NCI-H2196 treated with DMSO at 0.1 percent for 48 hours (cell line): Measurements from ENCODE around the gene SLC35F4.
A peak's percentile ranks its signal among the peaks of the same experiment; 100 is the strongest.
"Not testable (repeated sequence)": the region's sequence is repeated elsewhere in the genome, so short reads cannot be mapped to it uniquely, and the experiment has no call there.

Source experiments
- DNase-seq: peaks from one replicate; lab custom pipeline; 2025; ENCODE audit not compliant: unreplicated experiment; lab: John Stamatoyannopoulos, UW

Gene SLC35F4

DNA sequence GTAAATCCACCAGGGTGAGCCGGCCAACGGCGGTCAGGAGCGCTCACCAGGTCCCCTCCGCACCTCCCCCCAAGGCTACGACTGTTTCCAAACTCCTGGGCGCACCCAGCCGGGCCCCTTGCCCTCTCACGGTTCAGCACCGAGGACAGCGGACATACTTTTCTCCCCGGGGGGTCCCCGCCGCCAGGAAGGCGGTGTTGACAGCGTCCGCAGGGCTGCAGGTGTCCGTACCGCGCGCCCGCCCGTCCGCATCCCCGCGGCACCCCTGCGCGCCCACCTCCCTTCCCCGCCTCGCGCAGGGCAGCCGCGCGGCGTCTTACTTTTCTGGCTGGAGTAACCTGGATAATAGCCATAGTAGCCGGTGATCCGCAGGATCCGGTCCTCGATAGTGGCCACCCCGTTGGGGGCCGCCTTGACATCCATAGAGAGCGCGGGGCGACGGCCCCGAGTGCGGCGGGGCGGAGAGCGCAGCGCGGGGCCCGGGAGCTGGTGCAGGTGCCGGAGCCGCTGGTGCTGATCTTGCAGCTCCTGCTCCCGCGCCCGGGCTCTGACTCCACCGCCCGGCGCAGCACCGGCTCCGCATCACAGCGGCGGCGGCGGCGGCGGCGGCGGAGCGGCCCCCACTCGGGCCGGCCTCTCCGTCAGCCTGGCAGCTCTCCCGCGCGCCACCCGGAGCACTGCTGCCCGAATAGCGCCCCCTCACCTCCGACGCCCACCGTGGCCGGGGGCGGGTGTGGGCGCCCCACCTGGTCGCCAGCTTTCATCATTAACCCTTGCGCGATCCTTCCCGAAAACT, at the start of gene SLC35F4:
Gene SLC35F4 (minus strand): TSS at position 690 of the 796 bp plus-strand sequence.
- DNase-seq = no peak

GRCh38 chr14:57909626-57910025, 43.7 kb upstream of the SLC35F4 start:
- no peak for DNase-seq

GRCh38 chr14:57903954-57904353, 38.1 kb upstream of the SLC35F4 start:
- DNase-seq = no peak

DNA sequence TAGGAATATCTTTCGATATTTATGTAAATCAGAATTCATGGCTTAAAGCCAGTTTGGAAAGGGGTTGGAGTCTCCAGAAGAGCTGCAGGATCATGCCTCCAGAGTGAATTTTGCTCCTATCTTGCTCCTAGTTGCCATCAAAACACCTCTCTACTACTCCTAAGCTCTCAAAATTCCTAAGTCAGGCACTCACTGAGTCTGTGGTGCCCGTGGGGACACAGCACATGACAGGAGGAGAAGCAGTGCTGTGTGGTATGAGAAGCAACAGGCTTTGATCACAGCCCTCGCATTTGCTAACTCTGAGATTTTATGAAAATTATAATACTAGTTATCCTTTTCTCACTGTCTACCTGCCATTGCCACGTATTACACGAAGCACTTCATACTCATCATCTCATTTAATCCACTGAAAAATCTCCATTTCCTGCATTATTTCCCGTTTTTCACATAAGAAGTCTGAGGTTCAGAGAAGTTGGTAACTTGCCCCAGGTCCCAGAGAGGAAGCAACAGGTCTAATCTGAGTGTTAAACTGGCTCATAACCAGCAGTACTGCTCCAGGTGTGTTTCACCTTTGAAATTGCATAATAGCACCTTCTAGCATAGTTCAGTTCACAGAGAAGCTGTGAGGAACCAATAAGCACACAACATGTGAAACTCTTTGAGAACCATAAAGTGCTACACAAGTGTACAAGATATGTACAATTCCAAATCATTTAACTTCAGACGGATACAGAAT, 33.1 kb upstream of the SLC35F4 start:
- DNase-seq = no peak

- DNase-seq = no peak
These were observed 31.4 kb upstream of the SLC35F4 start for GRCh38 chr14:57897144-57897748.

- DNase-seq = peak; percentile 64
These were observed 23.4 kb upstream of the SLC35F4 start for GRCh38 chr14:57889245-57889644.

GRCh38 chr14:57884175-57884574, 18.3 kb upstream of the SLC35F4 start:
- DNase-seq = no peak

DNA sequence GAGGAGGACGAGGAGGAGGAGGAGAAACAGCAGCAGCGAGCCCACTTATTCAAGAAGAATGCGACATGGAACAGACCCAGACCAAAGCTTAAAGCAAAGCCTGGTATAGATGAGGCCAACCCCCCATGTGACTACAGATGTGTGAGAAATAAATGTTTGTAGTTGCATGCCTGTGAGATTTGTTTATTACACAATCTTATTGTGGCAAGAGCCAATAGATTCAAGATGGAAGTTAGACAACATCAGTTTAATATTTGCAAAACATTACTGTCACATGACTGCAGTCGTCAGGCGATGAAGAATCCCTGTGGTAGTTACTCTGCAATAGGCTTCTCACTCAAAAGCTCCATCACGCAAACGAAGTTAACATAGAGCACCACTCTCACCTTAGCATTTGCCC, 17.2 kb upstream of the SLC35F4 start:
- no peak for DNase-seq

DNA sequence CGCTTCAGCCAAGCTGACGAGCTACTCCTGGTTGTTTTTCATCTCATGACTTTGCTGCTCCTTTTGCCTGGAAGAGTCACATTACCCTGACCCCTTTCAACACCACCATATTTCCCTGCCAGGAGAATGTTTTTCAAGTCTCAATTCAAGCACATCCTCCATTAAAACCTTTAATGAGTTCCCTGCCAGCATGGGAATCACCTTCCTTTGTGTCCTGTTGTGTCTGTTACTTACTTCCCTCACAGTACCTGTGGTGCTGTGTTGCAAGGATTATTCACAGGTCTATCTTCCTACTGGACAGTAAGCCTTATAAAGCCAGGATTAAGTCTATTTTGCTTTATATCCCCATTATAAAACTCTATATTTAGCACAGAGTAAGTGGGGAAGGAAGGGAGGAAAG, 13.6 kb upstream of the SLC35F4 start:
- DNase-seq = no peak

- DNase-seq = no peak
These were observed 10.1 kb upstream of the SLC35F4 start for GRCh38 chr14:57875985-57876384.

DNA sequence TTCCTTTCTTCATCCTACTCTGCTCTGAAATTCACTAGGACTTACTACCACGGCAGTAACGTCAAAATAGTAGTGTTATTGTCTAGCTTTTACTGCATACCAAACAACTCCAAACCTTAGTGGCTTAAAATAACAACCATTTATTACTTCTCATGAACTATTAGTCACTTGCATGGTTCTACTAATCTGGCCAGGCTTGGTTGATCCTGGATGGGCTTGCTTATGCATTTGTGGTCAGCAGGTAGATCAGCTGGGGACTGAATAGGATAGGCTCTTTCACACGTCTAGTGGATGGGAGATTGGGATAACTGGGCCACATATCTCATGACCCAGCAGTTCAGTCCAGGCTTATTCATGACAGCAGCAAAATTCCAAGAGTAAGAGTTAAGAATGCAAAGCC, 9.4 kb upstream of the SLC35F4 start:
- no peak for DNase-seq

- DNase-seq = no peak
These were observed 5.7 kb upstream of the SLC35F4 start for GRCh38 chr14:57871459-57872080.

DNA sequence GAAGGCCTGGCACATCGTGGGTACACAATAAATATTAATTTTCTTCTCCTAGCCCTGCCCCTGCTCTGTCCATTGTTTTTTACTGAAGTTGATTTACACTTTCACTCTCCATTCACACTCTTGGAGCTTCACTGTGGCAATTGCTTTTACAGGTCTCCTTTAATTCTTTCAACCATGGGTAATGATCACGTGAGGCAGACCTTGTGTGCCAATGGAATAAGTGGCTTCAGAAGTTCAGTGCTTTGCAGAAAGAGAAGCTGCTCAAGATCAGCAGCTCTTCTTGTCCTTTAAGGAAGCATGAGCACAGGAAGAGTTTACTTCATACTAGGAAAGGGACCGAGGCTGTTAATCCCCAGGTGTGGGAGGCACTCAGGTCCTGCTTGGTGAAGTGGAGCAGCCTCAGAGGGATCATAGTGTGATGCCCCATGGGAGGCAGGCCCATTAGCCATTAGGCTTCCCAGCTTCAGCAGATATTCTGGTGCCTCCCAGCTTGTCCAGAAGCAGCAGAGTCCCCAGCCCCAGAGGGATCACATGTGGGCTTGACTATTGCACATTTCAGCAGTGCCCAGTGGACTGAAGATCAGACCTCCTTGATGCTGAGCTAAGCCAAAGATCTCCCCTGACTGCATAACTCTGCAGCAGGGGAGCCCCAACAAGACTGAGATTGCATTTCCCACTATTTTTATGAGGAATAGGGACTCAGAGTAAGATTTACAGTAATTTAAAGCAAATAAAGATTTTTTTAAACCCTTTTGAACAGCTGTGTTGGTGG, 5.0 kb upstream of the SLC35F4 start:
- DNase-seq = no peak

DNA sequence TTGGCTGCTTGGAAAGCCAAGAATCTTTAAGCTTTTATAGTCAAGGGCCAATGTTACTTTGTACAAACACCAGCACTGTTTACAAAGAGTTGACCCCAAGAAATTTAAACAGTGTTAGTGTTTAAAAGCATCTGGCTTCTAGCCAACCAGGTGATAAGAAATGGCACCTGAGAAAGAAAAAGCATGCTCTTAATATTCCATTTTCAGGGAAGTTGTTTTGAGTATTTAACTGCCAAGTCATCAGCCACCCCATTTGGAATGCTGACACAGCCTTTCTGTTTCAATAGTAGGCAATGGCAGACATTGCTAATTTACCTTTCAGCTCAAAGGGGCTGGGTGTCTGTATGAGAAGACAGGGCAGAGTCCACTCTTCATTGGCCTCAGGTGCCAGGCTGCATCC, 3.7 kb upstream of the SLC35F4 start:
- no peak for DNase-seq

DNA sequence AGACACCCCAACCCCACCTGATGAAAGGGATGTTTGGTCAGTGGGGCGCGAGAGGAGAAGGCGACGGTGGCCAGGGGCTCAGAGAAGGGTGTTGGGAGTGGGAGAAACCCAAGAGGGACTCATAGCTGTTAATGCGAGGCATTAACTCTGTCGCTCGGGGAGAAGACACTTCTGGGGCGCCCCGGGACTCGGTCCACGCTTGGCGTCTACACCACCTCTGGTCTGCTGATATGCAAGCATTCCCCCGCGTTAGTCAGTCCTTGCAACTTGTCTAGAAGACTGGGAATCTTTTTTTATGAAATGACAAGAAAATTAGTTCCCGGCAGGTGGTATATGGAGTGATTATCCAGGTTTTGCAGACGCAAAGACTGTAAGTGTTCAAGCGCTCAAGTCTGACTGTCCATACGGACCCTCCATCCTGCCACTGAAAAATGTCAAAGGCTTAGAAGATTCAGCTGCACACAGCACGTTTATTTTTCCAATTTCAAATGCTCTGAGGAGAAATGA, 360 bp upstream of the SLC35F4 start:
- no peak for DNase-seq

DNA sequence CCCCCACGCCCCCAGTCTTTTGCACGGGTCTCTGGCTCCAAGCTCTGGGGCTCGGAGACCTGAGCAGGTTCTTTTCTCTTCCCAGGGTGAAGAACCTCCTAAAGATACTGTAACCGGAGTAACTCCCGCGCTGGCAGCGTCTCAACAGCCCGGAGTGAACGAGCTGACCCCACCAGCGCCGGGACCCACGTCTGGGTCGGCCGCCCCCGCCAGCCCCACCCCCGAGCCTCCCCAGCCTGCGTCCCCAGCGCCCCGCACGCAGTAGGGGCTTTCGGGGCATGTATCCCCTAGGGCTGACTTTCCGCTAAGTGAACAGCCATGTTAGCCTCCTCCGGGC, 858 bp downstream of the SLC35F4 start:
- DNase-seq = no peak

GRCh38 chr14:57864659-57865058, 1.2 kb downstream of the SLC35F4 start:
- DNase-seq = no peak

DNA sequence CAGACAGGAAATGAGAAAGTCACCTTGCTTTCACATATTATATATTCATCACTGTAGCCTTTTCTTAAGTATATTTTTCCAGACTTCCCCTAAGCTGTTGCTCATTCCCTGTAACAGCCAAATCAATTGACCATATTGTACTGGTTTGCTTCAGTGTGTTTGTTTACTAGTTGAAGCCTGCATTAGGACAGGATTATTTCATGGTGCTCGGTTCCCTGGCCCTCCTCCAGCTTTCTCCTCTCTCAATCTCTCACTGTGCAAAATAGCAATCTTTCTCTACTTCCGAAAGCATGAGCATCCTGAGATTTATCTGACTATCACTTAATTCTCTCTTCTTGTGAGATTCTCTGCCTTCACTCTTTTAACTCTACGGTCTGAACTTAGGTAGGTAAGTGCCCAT, 2.4 kb downstream of the SLC35F4 start:
- DNase-seq = no peak

DNA sequence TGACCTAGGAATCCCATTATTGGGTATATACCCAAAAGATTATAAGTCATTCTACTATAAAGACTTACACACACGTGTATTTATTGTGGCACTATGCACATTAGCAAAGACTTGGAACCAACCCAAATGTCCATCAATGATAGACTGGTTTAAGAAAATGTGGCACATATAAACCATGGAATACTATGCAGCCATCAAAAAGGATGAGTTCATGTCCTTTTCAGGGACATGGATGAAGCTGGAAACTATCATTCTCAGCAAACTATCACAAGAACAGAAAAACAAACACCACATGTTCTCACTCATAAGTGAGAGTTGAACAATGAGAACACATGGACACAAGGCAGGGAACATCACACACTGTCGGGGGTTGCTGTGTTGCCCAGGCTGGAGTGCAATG, 10.2 kb downstream of the SLC35F4 start:
- DNase-seq = not testable (repeated sequence)

GRCh38 chr14:57854571-57854970, 11.3 kb downstream of the SLC35F4 start:
- DNase-seq = no peak

DNA sequence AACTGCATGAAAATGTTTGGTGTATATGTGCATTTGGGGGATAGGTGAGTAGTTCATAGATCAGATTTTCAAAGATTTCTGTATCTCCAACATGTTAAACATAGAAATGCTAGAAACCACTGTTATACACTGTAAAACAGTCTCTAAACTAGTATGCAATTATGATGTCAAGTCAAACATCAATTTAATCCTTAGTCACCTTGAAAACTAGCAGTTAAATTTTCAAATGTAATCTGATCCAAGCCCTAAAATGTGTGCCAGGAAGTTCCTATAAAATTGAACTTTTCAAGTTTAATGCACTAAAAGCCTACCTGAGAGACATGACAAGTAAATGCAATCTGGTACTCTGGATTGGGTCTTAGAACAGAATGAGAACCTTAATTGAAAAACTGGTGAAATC, 14.5 kb downstream of the SLC35F4 start:
- no peak for DNase-seq
